HG03060 (cell line): ENCODE results near the gene IGSF9.

Experiments
- ATAC-seq: cut with Tn5 transposase; IDR thresholded peaks from one replicate; pipeline ENCODE4 v1.9.1; 2021; ENCODE audit warnings: low read depth, moderate number of reproducible peaks; ENCODE audit not compliant: unreplicated experiment

IGSF9 gene

DNA sequence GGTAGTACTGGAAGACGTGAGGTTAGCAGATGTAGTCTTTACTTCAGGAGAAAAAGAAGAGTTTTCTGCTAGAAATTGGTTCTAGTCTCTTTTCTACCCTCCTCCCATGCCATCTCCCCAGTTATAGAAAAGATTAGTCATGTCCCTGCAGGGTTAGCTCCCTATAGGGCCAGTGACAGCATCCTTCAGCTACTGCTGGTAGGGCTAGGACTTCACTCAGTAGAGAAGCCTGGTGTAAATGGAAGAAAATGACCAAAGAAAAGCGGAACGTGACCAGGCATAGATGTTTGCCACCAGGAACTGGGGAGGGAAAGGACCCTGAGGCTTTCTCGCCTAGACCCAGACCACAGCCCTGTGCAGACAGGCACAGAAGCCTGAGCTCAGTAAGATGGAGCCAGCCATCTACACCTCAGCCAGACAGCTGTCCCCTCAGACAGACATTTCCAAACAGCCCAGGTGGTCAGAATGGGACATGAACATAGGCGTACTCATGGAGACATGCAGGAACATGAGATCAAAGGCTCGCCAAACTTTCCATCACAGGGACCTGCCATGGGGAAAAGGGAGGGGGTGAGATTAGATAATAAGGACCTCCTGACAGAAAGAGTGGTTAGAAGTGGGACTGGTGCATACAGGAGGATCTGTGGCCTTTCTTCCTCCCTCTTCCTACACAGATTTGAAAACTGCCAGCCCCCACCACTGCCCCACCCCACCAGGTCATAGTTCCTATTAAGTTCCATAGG, 32.1 kb upstream of the IGSF9 start:
- ATAC-seq = no peak

- ATAC-seq = no peak
These were observed 29.0 kb upstream of the IGSF9 start for GRCh38 chr1:159974350-159974965.

- ATAC-seq = no peak
These were observed 28.0 kb upstream of the IGSF9 start for GRCh38 chr1:159973350-159973940.

DNA sequence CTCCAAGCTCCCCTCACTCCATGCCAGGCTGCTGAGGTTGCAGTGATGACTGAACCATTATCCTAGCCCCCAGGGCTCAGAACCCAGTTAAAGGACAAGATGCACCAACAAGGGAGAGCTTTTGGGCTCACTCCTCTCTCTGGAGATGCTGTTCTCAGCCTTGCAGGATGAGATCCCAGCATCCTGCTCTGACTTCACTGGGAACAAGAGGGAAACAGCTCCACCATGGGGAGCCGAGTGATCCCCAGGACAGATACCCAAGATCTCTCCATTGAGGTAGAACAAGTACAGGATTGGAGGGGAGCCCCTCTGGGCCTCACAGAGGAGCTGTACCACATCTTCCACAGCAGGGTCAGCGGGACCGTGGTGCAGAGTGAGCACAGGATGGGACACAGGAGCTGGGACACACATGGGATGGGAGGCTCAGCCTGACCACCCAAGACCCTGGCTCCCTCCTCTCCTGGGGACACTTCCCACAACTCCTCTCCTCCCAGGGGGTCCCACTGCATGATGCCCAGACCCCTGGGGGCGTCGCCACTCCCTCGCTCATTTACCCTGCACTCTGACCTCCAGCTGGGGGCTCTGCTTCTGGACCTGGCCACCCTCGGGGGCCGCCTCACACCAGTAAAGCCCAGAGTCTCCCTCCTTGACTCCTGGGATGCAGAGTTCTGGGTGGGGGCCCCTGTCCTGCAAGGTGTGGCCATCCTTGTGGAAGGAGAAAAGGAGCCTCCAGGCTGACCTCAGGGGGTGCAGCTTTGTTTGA, 27.2 kb upstream of the IGSF9 start:
- ATAC-seq = no peak

- ATAC-seq = no peak
These were observed 25.5 kb upstream of the IGSF9 start for GRCh38 chr1:159970932-159971342.

GRCh38 chr1:159968901-159969300, 23.5 kb upstream of the IGSF9 start:
- no peak for ATAC-seq

- no peak for ATAC-seq
These were observed 19.9 kb upstream of the IGSF9 start for GRCh38 chr1:159965263-159965662.

GRCh38 chr1:159964144-159964543, 18.7 kb upstream of the IGSF9 start:
- no peak for ATAC-seq

DNA sequence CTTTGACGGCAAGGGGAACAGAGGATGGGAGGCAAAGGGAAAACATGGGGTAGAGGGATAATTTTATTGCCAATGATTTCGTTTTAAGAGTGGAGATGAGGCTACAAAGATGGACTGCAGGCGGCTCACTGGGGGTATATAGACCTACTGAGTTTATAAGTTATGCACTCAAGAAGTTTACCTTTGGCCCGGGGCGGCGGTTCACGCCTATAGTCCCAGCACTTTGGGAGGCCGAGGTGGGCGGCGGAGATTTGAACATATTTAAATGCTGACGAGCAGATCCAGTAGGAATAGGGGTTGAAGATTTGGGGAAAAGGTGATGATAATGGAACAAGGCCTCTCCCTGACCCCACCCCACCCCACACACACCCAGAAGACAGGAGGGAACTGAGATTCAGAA, 16.8 kb upstream of the IGSF9 start:
- no peak for ATAC-seq

DNA sequence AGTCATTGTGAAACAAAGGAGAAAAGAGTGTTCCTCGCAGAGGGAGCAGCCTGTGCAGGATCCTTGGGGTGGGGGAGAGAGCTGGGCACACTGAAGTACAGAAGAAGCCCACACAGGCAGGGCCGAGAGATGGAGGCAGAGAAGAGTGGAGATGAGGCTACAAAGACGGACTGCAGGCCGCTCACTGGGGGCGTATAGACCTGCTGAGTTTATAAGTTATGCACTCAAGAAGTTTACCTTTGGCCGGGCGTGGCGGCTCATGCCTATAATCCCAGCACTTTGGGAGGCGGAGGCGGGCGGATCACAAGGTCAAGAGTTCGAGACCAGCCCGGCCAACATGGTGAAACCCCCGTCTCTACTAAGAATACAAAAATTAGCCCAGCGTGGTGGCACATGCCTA, 16.2 kb upstream of the IGSF9 start:
- no peak for ATAC-seq

DNA sequence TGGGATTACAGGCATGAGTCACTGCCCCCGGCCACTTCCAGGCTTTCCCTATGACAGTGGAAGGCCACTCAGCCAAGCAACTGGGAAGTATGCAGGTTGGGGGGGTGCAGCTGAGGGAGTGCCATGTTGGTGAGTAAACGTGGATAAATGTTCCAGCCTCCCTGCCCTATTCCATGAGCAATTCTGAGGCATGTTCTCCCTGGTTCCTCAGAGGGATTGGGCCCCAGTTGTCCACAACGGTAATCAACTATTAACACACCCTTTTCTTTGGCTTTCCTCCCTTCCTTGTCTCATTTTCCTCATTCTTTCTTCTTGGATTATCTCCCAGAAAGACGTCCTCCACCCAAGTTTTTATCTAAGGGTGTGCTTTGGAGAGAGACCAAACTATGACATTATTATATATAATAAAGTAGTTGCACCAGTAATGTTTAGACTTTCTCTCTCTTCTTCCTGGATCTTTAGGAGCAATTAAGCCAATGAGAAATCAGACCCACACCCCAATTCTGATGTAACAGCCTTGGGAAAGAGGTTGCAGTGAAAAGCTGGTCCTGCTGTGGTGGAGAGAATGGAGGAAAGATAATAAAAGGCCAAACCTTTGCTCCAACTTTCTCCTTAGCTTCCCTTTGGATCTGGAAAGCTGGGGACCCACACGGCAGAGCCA, 15.4 kb upstream of the IGSF9 start:
- ATAC-seq = no peak

GRCh38 chr1:159959451-159959850, 14.0 kb upstream of the IGSF9 start:
- no peak for ATAC-seq

GRCh38 chr1:159958719-159959380, 13.4 kb upstream of the IGSF9 start:
- ATAC-seq = no peak

- ATAC-seq = no peak
These were observed 12.4 kb upstream of the IGSF9 start for GRCh38 chr1:159957824-159958268.

DNA sequence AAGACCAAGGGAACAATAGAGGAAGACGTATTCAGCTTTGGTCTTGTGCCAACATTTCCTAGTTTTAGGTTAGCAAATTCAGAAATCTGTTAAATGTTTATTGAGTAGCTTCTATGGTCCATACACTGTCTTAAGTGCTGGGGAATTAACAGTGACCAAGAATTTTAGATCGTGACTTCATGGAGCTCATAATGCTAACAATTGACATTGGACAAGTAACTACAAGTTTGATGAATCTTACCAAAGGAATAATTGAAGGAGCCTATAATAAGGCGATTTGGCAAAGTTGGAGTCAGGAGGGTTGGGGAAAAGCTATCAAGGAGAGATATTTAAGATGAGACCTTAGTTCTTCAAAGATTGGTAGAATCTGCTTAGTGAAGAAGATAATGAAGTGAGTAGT, 10.0 kb upstream of the IGSF9 start:
- no peak for ATAC-seq

- no peak for ATAC-seq
These were observed 8.4 kb upstream of the IGSF9 start, which contains the start of gene SLAMF9 for GRCh38 chr1:159953536-159954515. Gene SLAMF9, minus strand, starts transcription at chr1:159954237. Its CDS starts 100 bp downstream, at chr1:159954137.

DNA sequence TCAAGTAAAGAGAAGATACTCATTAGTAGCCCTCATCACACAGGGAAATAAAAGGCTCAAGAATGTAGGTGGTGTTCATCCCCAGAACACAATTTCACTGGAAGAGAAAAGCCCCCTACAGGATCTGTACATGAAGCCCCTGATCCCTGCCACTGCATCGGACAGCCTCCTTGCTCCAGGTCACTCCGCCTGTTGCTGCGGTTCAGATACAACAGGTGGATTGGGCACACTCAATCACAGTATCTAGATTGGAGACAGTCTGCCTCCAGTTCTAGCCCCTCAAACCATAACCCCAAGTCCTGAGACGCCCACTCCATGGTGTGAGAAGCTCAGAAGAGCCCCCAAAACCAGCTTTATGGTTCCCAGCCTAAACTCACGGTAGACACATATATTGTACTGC, 7.5 kb upstream of the IGSF9 start:
- ATAC-seq = no peak

DNA sequence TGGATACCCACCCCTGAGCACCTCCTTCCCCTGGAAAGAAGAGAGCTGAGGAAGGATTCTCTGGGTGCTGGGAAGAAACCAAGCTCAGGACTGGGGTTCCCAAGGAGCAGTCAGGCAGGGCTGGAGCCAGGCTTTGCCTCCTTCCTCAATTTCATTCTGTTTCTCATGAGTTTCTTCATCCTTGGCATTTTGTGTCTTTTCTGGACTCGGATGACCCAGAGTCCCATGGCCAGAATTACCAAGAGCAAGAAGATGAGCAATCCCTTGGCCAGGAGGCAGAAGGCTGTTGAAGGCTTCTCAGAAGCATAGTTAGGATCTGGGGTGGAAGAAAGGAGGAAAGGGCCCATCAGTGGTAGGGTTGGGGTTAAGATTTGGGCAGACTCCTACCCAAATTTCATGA, 6.1 kb upstream of the IGSF9 start:
- no peak for ATAC-seq

- no peak for ATAC-seq
These were observed 5.6 kb upstream of the IGSF9 start for GRCh38 chr1:159951016-159951415.
